ENCODE results near the gene DNAH7. TPM values are rescaled to one million over a fixed set of nuclear protein-coding genes. Genes with fewer than 3 reads are reported as not detected.

Gene DNAH7
- total and polyA plus RNA-seq, 8 donors: 0.15 to 48.1 (median 0.98) TPM

- Histone ChIP-seq H3K27me3 (no peaks in the 10 kb centered on the region), H3K9me3 (no peaks in the 10 kb centered on the region), H3K27ac (no peak overlapping the region), H3K36me3 (no peaks in the 10 kb centered on the region), H3K4me3 (no peak overlapping the region), H3K4me1 (no peaks in the 10 kb centered on the region)
- no peak for DNase-seq
- intact Hi-C loops (cut with DNase I; ENCODE audit: low total_unique reads): no loop called here
- 79 to 97% (median 91%) methylated on average over 2 of the region's 2 CpGs for WGBS, 5 donors
- TF ChIP-seq POLR2AphosphoS5 (IDR thresholded peaks at IDR 0.05) (no peak), EP300 (IDR thresholded peaks at IDR 0.05) (no peak), POLR2A (IDR thresholded peaks at IDR 0.05) (no peak), CTCF (IDR thresholded peaks at IDR 0.05) (no peak)
Measured at GRCh38 chr2:195891081-195891480, 177.6 kb downstream of the DNAH7 start.

DNA sequence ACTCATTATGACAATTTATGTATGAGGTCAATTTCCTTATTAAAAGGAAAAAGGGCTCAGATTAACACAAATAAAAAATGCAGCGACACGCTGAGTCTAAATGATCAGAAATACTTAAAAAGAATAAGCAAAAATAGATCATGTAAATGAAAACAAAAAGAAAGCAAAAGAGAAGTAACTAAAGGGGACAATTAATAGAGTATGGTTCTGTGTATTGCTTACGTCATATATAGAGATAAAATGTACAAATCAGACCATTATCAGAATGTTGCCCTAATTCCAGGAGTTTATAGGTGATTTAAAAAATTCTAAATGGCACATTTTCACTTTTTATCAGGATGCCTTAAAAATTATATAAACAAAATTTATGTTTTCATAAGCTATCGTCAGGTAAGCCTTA is 189.5 kb downstream of the DNAH7 start:
- 89 to 94% (median 93%) methylated on average over 4 of the region's 4 CpGs for WGBS, 5 donors
- no peaks in the 10 kb centered on the region for H3K27me3 ChIP-seq
- intact Hi-C loops (cut with DNase I; ENCODE audit: low total_unique reads): no loop called here
- no peaks in the 10 kb centered on the region for H3K4me1 ChIP-seq
- no peak for DNase-seq
- no peaks in the 10 kb centered on the region for H3K9me3 ChIP-seq
- H3K4me3 ChIP-seq: no peak overlapping the region
- H3K36me3 ChIP-seq: no peaks in the 10 kb centered on the region
- no peak for TF ChIP-seq POLR2A (IDR thresholded peaks at IDR 0.05)
- TF ChIP-seq EP300 (IDR thresholded peaks at IDR 0.05): no peak
- no peak for TF ChIP-seq POLR2AphosphoS5 (IDR thresholded peaks at IDR 0.05)
- no peak for TF ChIP-seq CTCF (IDR thresholded peaks at IDR 0.05)
- H3K27ac ChIP-seq: no peak overlapping the region

GRCh38 chr2:195871326-195871725 is 197.3 kb downstream of the DNAH7 start:
- H3K36me3 ChIP-seq: no peaks in the 10 kb centered on the region
- intact Hi-C loops (cut with DNase I; ENCODE audit: low total_unique reads): no loop called here
- H3K27me3 ChIP-seq: no peaks in the 10 kb centered on the region
- TF ChIP-seq CTCF (IDR thresholded peaks at IDR 0.05) (no peak), POLR2A (IDR thresholded peaks at IDR 0.05) (no peak), POLR2AphosphoS5 (IDR thresholded peaks at IDR 0.05) (no peak), EP300 (IDR thresholded peaks at IDR 0.05) (no peak)
- H3K27ac ChIP-seq: no peak overlapping the region
- no peaks in the 10 kb centered on the region for H3K4me1 ChIP-seq
- no peak overlapping the region for H3K4me3 ChIP-seq
- WGBS, 5 donors: 79 to 99% (median 95%) methylated on average over 4 of the region's 4 CpGs
- H3K9me3 ChIP-seq: no peaks in the 10 kb centered on the region
- no peak for DNase-seq

GRCh38 chr2:195864316-195864715 is 204.3 kb downstream of the DNAH7 start:
- no peak for TF ChIP-seq POLR2A (IDR thresholded peaks at IDR 0.05)
- no peak for TF ChIP-seq CTCF (IDR thresholded peaks at IDR 0.05)
- no peak for TF ChIP-seq POLR2AphosphoS5 (IDR thresholded peaks at IDR 0.05)
- TF ChIP-seq EP300 (IDR thresholded peaks at IDR 0.05): no peak
- H3K9me3 ChIP-seq: no peaks in the 10 kb centered on the region
- no peak overlapping the region for H3K4me3 ChIP-seq
- H3K27ac ChIP-seq: no peak overlapping the region
- DNase-seq: no peak
- no peaks in the 10 kb centered on the region for H3K4me1 ChIP-seq
- intact Hi-C loops (cut with DNase I; ENCODE audit: low total_unique reads): no loop called here
- no peaks in the 10 kb centered on the region for H3K27me3 ChIP-seq
- H3K36me3 ChIP-seq: no peaks in the 10 kb centered on the region
- 90 to 94% (median 93%) methylated on average over 6 of the region's 6 CpGs for WGBS, 5 donors
